ENCODE data around the gene CAP1. TPM values are rescaled to one million over a fixed set of nuclear protein-coding genes. Genes with fewer than 3 reads are reported as not detected.

The CAP1 gene
- total RNA-seq, 2 experiments from 2014 or later: 121 to 126 TPM

- intact Hi-C loops (cut with DNase I, micrococcal nuclease): no loop called here
- CTCF ChIA-PET: interaction anchor here (0.6 kb wide), 1 partner anchor 348 kb away, joined by 4 read pairs; no protein-coding TSS in a partner anchor
- H3K9me3 ChIP-seq (ENCODE audit: control insufficient read depth in 1 of 2, insufficient read depth in 1 of 2, low read length in 2 of 2): peaks cover 9 to 15% of the 10 kb centered on the region in 2 experiments
- no peaks in the 10 kb centered on the region for H3K36me3 ChIP-seq (ENCODE audit: insufficient read depth, low read length)
- H3K4me1 ChIP-seq (ENCODE audit: insufficient read depth, low read length): no peaks in the 10 kb centered on the region
- DNase-seq (no peak), ATAC-seq (ENCODE audit: poor library complexity) (no peak)
- TF ChIP-seq CTCF (IDR thresholded peaks at IDR 0.05): no peak
- H3K4me3 ChIP-seq (ENCODE audit: low read length): no peak overlapping the region
- no peak overlapping the region for H3K4me3 Mint-ChIP-seq
- no peak overlapping the region for H3K27ac ChIP-seq (ENCODE audit: low read depth in 1 of 2, low read length in 2 of 2)
- no peak overlapping the region for H3K27ac Mint-ChIP-seq
- H3K4me1 Mint-ChIP-seq (ENCODE audit: low read depth): no peaks in the 10 kb centered on the region
- H3K9me3 Mint-ChIP-seq: peaks cover 6% of the 10 kb centered on the region
- H3K27me3 Mint-ChIP-seq: peaks cover 21% of the 10 kb centered on the region
- H3K36me3 Mint-ChIP-seq (ENCODE audit: low read depth): no peaks in the 10 kb centered on the region
- peaks cover 0 to 6% of the 10 kb centered on the region in 2 experiments for H3K27me3 ChIP-seq (ENCODE audit: control insufficient read depth in 1 of 2, insufficient read depth in 2 of 2, low read length in 2 of 2)
- POLR2A ChIA-PET: no interaction called here
These were observed 64.5 kb downstream of the CAP1 start for GRCh38 chr1:40105028-40105427.

DNA sequence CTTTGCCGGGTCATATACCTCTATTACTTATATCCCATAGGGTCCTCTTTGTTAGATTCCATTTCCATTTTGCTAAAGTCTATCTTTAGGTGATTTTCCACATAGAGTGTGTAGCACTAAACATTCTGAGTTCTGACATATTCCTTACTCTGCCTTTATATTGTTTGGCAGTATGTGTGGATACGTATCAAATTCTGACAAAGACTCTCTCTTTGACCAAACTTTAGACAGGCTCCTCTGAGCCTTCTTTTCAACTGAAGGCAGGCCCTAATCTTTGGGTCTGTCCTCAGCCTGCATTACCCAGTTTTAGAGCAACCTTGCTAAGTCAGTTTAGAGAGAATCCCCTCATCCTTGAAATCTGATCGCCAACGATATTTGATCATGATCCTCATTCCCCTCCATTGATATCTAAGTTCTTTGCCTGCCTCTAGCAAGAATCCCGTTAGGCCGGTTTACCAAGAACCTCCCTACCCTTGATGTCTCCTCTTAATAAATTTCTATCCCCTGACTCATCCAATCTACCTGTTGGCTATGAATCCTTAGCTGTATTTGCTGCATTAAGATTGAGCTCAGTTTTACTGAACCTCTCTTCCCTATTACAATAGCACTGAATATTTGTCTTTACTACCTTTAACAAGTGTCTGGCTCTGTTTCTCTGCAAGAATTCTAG is 66.9 kb downstream of the CAP1 start:
- POLR2A ChIA-PET: no interaction called here
- peaks cover 27% of the 10 kb centered on the region for H3K27me3 Mint-ChIP-seq
- Histone ChIP-seq H3K27ac (ENCODE audit: low read depth in 1 of 2, low read length in 2 of 2) (no peak overlapping the region), H3K9me3 (ENCODE audit: control insufficient read depth in 1 of 2, insufficient read depth in 1 of 2, low read length in 2 of 2) (peaks cover 20 to 27% of the 10 kb centered on the region in 2 experiments), H3K36me3 (ENCODE audit: insufficient read depth, low read length) (no peaks in the 10 kb centered on the region), H3K27me3 (ENCODE audit: control insufficient read depth in 1 of 2, insufficient read depth in 2 of 2, low read length in 2 of 2) (peaks cover 0 to 10% of the 10 kb centered on the region in 2 experiments), H3K4me3 (ENCODE audit: low read length) (no peak overlapping the region), H3K4me1 (ENCODE audit: insufficient read depth, low read length) (no peaks in the 10 kb centered on the region)
- DNase-seq (no peak), ATAC-seq (ENCODE audit: poor library complexity) (no peak)
- no peak overlapping the region for H3K4me3 Mint-ChIP-seq
- H3K36me3 Mint-ChIP-seq (ENCODE audit: low read depth): peaks cover 5% of the 10 kb centered on the region
- intact Hi-C loops (cut with DNase I, micrococcal nuclease): no loop called here
- CTCF ChIA-PET: no interaction called here
- no peak overlapping the region for H3K27ac Mint-ChIP-seq
- H3K9me3 Mint-ChIP-seq: peaks cover 11% of the 10 kb centered on the region
- no peak for TF ChIP-seq CTCF (IDR thresholded peaks at IDR 0.05)
- no peaks in the 10 kb centered on the region for H3K4me1 Mint-ChIP-seq (ENCODE audit: low read depth)

- H3K9me3 Mint-ChIP-seq: peaks cover 11% of the 10 kb centered on the region
These were observed 69.9 kb downstream of the CAP1 start for GRCh38 chr1:40110389-40110788.

More at GRCh38 chr1:40110389-40110788, 69.9 kb downstream of the CAP1 start:
- DNase-seq (no peak), ATAC-seq (ENCODE audit: poor library complexity) (no peak)
- Mint-ChIP-seq H3K36me3 (ENCODE audit: low read depth) (peaks cover 5% of the 10 kb centered on the region), H3K4me3 (no peak overlapping the region), H3K27ac (no peak overlapping the region), H3K4me1 (ENCODE audit: low read depth) (no peaks in the 10 kb centered on the region), H3K27me3 (peaks cover 45% of the 10 kb centered on the region)
- peaks cover 16 to 22% of the 10 kb centered on the region in 2 experiments for H3K9me3 ChIP-seq (ENCODE audit: control insufficient read depth in 1 of 2, insufficient read depth in 1 of 2, low read length in 2 of 2)
- CTCF ChIA-PET: no interaction called here
- peaks cover 0 to 10% of the 10 kb centered on the region in 2 experiments for H3K27me3 ChIP-seq (ENCODE audit: control insufficient read depth in 1 of 2, insufficient read depth in 2 of 2, low read length in 2 of 2)
- no peaks in the 10 kb centered on the region for H3K4me1 ChIP-seq (ENCODE audit: insufficient read depth, low read length)
- no peak overlapping the region for H3K4me3 ChIP-seq (ENCODE audit: low read length)
- POLR2A ChIA-PET: no interaction called here
- no peak overlapping the region for H3K27ac ChIP-seq (ENCODE audit: low read depth in 1 of 2, low read length in 2 of 2)
- intact Hi-C loops (cut with DNase I, micrococcal nuclease): no loop called here
- TF ChIP-seq CTCF (IDR thresholded peaks at IDR 0.05): no peak
- no peaks in the 10 kb centered on the region for H3K36me3 ChIP-seq (ENCODE audit: insufficient read depth, low read length)

Data from CD4-positive, alpha-beta T cell (primary cell).